GM19035 (cell line): ENCODE measurements around the gene CPT1B.
A peak's percentile ranks its signal among the peaks of the same experiment; 100 is the strongest.

Source experiments
- ATAC-seq: cut with Tn5 transposase; IDR thresholded peaks from one replicate; pipeline ENCODE4 v1.9.1; 2021; ENCODE audit not compliant: unreplicated experiment

Gene CPT1B

GRCh38 chr22:50571264-50572175, 6.7 kb downstream of the CPT1B start:
- ATAC-seq: no peak

- ATAC-seq: no peak
Measured at GRCh38 chr22:50570861-50571260, 7.4 kb downstream of the CPT1B start.

GRCh38 chr22:50569896-50570535, 8.2 kb downstream of the CPT1B start:
- no peak for ATAC-seq

- no peak for ATAC-seq
Measured at GRCh38 chr22:50569041-50569459, 9.2 kb downstream of the CPT1B start.

- ATAC-seq: no peak
Measured at GRCh38 chr22:50568626-50569025, 9.6 kb downstream of the CPT1B start.

GRCh38 chr22:50567721-50568252, 10.4 kb downstream of the CPT1B start:
- ATAC-seq: no peak

DNA sequence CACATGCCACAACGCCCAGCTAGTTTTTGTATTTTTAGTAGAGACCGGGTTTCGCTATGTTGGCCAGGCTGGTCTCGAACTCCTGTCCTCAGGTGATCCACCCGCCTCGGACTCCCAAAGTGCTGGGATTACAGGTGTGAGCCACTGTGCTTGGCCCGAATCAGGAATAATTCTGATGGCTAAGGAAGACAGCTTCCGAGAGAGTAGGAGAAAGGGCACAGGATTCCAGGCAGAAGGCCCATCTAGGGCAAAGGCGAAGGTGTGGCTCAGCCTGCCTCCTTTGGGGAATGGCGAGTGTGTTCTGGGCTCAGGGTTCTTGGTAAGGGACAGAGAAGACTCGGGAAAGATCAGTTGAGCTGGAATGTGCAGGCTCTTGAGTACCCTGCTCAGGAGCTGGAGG, 13.9 kb downstream of the CPT1B start:
- ATAC-seq: no peak

DNA sequence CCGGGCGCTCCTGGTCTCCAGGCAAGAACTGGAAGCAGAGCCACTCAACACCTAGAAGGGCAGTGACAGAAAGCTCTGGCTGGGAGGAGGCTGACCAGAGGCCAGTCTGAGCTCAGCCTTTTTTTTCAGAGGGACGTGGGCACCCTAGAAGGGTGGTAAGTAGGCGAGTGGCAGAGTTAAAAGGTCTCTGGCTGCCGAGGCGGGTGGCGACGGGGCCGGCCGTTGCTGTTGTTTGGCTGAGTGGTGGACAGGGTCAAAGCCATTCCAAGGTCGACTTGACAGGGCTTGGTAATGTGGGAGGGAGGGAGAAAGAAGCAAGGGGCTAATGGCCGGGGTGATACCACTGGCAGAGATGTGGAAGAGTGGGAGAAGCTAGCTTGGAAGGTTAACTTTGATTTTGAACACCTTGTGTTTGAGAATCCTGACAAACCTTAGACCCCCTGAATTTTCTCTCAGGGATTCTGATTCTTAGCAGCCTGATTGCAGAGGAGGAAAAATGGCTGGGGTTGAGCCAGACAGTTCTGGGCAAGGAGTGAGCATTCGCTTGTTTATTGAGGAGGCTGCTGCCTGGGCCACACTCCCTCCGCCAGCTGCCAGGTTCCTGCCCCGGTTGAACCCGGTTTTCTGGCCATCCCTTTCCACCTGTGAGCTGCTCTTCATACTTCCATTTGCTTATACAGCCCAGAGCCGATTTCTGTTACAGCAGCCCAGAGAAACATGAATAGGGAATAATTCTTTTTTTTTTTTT, 14.6 kb downstream of the CPT1B start:
- no peak for ATAC-seq

DNA sequence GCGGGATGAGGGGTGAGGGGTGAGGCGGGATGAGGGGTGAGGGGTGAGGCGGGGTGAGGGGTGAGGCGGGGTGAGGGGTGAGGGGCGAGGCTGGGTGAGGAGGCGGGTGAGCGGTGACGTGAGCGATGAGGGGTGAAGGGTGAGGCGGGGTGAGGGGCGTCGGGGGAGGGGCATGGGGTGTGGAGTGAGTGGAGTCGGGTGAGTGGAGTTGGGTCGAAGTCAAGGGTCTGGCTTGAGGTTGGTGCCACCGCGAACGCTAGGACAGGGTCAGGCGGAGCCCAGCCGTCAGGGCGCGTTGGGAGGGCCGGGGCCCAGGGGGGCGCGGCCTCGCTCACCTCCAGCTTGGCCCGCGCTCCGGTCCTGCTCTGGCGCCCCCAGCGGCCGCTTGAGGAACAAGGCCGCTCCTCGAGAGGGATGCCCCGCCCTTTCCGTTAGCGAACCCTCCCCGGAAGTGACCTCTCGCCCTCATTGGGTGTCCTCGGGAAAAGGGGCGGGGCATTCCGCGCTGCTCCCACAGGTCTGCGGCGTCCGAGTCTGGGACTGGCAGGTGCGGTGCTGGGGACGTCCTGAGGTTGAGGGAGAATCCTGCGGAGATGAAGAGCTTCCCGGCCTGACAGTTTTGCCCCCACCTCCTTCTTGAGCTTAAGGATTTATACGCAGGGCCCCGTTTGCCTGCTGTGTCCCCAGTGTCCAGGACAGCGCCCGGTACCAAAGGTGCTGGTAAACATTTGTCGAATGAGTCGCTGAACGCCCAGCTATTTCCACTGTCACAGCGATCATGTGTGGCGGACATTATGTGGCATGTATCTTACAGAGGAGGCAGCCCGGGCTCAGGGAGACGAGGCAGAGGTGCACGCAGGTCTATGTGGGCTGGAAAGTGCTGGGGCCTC, 15.5 kb downstream of the CPT1B start, which contains the start of gene SYCE3:
Gene SYCE3 (minus strand): TSS at position 397 of the 890 bp plus-strand sequence. CDS start 6,514 bp downstream, outside the sequence.
- peak; percentile 95 for ATAC-seq

GRCh38 chr22:50561401-50562358, 16.5 kb downstream of the CPT1B start:
- ATAC-seq: no peak

DNA sequence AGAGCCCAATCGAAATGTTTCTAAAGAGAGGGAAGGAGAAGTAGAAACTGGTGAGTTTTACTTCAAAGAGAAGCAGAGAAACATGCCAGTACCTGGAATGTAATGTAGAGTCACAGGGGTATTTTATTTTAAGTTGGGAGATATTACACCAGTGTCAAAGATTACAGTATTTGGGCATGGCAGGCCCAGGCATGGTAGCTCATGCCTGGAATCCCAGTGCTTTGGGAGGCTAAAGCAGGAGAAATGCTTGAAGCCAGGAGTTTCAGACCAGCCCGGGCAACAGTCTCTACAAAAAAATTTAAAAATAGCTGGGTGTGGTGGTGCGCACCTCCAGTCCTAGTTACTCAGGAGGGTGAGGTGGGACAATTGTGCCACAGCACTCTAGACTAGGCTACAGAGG, 18.2 kb downstream of the CPT1B start:
- ATAC-seq: no peak

- ATAC-seq: no peak
Measured at GRCh38 chr22:50556703-50557102, 21.5 kb downstream of the CPT1B start.

GRCh38 chr22:50553310-50553709, 24.9 kb downstream of the CPT1B start:
- no peak for ATAC-seq

- ATAC-seq: no peak
Measured at GRCh38 chr22:50551160-50551752, 27.0 kb downstream of the CPT1B start.

- ATAC-seq: no peak
Measured at GRCh38 chr22:50550395-50550794, 27.8 kb downstream of the CPT1B start.

DNA sequence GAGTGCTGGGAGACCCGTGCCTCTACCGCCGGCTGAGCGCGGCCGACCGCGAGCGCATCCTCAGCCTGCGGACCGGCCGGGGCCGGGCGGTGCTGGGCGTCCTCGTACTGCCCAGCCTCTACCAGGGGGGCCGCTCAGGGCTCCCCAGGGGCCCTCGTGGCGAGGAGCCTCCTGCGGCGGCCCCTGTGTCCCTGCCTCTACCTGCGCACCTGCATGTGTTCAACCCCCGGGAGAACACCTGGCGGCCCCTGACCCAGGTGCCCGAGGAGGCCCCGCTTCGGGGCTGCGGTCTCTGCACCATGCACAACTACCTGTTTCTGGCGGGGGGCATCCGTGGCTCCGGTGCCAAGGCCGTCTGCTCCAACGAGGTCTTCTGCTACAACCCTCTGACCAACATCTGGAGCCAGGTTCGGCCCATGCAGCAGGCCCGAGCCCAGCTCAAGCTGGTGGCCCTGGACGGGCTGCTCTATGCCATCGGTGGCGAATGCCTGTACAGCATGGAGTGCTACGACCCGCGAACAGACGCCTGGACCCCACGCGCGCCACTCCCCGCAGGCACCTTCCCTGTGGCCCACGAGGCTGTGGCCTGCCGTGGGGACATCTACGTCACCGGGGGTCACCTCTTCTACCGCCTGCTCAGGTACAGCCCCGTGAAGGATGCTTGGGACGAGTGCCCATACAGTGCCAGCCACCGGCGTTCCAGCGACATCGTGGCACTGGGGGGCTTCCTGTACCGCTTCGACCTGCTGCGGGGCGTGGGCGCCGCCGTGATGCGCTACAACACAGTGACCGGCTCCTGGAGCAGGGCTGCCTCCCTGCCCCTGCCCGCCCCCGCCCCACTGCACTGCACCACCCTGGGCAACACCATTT, 29.1 kb downstream of the CPT1B start:
- no peak for ATAC-seq

GRCh38 chr22:50548040-50548920, 29.9 kb downstream of the CPT1B start:
- no peak for ATAC-seq
